Ishikawa (cell line): Measurements from ENCODE around the gene TLE4.

Source experiments
- CEBPB ChIP-seq: IDR thresholded peaks from 2 replicates; pipeline ENCODE4 v1.6.1; 2012
- CREB1 ChIP-seq: IDR thresholded peaks from 2 replicates; pipeline ENCODE4 v1.6.1; 2012; ENCODE audit warnings: low read depth
- EGR1 ChIP-seq: IDR thresholded peaks from 2 replicates; pipeline ENCODE4 v1.6.1; 2012
- EP300 ChIP-seq: IDR thresholded peaks from 2 replicates; pipeline ENCODE4 v1.6.1; 2012; ENCODE audit warnings: borderline replicate concordance
- FOXM1 ChIP-seq: IDR thresholded peaks from 2 replicates; pipeline ENCODE4 v1.6.1; 2012; ENCODE audit warnings: low read depth, borderline replicate concordance
- NFIC ChIP-seq: IDR thresholded peaks from 2 replicates; pipeline ENCODE4 v1.6.1; 2012
- RAD21 ChIP-seq: IDR thresholded peaks from 2 replicates; pipeline ENCODE4 v1.6.1; 2012; ENCODE audit warnings: low read depth
- TAF1 ChIP-seq: IDR thresholded peaks from 2 replicates; pipeline ENCODE4 v1.6.1; 2012; ENCODE audit warnings: low read depth, mild to moderate bottlenecking
- TCF12 ChIP-seq: IDR thresholded peaks from 2 replicates; pipeline ENCODE4 v1.6.1; 2012; ENCODE audit warnings: low read depth
- TEAD4 ChIP-seq: IDR thresholded peaks from 2 replicates; pipeline ENCODE4 v1.6.1; 2012
- YY1 ChIP-seq: IDR thresholded peaks from 2 replicates; pipeline ENCODE4 v1.6.1; 2012; ENCODE audit warnings: low read depth
- ZBTB7A ChIP-seq: IDR thresholded peaks from 2 replicates; pipeline ENCODE4 v1.6.1; 2012; ENCODE audit warnings: low read depth
- TF ChIP-seq, protein P1 (sequence below): IDR thresholded peaks from 2 replicates; pipeline ENCODE4 v1.6.1; 2012
- TF ChIP-seq, protein P2 (sequence below): IDR thresholded peaks from 2 replicates; pipeline ENCODE4 v1.6.1; 2012
- TF ChIP-seq, protein P3 (sequence below): IDR thresholded peaks from 2 replicates; pipeline ENCODE4 v1.6.1; 2012; ENCODE audit warnings: low read depth, mild to moderate bottlenecking

The TLE4 gene

DNA sequence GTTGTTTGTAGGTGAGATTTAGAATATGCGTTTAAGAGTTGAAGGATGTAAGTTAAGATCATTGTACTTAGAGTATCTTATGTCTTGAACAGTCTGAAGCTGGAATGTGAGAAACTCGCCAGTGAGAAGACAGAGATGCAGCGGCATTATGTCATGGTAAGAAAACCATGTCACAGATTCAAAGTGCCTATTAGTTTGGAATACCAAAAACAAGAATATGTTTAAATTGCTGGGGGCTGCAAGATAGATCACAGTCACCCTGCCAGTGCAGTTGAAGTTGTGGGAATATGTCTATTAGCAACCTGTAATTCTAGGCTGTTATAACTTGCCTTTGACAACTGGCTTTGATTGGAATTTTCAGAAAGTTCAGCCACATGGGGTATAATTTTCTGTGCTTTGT, 3.0 kb downstream of the TLE4 start:
- no peak for TF ChIP-seq TAF1
- TF ChIP-seq RAD21 = no peak
- TF ChIP-seq EP300 = no peak
- no peak for TF ChIP-seq CEBPB
- TF ChIP-seq, protein P1, sequence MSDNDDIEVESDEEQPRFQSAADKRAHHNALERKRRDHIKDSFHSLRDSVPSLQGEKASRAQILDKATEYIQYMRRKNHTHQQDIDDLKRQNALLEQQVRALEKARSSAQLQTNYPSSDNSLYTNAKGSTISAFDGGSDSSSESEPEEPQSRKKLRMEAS = no peak
- TF ChIP-seq CREB1 = no peak
- no peak for TF ChIP-seq ZBTB7A
- TF ChIP-seq, protein P2, sequence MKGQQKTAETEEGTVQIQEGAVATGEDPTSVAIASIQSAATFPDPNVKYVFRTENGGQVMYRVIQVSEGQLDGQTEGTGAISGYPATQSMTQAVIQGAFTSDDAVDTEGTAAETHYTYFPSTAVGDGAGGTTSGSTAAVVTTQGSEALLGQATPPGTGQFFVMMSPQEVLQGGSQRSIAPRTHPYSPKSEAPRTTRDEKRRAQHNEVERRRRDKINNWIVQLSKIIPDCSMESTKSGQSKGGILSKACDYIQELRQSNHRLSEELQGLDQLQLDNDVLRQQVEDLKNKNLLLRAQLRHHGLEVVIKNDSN = no peak

DNA sequence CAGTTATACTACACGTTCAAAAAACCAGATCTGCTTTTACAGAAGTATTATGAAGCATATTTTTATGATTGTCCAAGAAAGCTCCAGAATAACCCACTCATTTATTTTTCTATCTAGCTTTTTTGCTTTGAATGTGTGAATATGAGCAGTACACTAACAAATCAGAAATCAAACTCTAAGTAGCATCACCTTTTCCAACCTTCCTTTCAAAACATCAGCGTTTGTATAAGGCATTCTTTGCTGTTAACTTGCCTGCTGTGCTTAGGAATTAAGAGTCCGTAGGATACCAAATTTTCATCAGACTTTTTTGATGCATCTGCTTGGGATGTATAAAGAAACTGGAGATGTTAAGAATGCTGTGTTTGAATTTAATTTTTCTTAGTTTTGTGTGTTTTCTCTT, 3.8 kb downstream of the TLE4 start:
- TF ChIP-seq RAD21 (no peak), EGR1 (no peak), NFIC (no peak), ZBTB7A (no peak), EP300 (no peak), TAF1 (no peak), YY1 (no peak), FOXM1 (no peak), TEAD4 (no peak), TCF12 (no peak), CREB1 (no peak), CEBPB (no peak)
- TF ChIP-seq, protein P2 = no peak
- TF ChIP-seq, protein P3, sequence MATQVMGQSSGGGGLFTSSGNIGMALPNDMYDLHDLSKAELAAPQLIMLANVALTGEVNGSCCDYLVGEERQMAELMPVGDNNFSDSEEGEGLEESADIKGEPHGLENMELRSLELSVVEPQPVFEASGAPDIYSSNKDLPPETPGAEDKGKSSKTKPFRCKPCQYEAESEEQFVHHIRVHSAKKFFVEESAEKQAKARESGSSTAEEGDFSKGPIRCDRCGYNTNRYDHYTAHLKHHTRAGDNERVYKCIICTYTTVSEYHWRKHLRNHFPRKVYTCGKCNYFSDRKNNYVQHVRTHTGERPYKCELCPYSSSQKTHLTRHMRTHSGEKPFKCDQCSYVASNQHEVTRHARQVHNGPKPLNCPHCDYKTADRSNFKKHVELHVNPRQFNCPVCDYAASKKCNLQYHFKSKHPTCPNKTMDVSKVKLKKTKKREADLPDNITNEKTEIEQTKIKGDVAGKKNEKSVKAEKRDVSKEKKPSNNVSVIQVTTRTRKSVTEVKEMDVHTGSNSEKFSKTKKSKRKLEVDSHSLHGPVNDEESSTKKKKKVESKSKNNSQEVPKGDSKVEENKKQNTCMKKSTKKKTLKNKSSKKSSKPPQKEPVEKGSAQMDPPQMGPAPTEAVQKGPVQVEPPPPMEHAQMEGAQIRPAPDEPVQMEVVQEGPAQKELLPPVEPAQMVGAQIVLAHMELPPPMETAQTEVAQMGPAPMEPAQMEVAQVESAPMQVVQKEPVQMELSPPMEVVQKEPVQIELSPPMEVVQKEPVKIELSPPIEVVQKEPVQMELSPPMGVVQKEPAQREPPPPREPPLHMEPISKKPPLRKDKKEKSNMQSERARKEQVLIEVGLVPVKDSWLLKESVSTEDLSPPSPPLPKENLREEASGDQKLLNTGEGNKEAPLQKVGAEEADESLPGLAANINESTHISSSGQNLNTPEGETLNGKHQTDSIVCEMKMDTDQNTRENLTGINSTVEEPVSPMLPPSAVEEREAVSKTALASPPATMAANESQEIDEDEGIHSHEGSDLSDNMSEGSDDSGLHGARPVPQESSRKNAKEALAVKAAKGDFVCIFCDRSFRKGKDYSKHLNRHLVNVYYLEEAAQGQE = no peak

DNA sequence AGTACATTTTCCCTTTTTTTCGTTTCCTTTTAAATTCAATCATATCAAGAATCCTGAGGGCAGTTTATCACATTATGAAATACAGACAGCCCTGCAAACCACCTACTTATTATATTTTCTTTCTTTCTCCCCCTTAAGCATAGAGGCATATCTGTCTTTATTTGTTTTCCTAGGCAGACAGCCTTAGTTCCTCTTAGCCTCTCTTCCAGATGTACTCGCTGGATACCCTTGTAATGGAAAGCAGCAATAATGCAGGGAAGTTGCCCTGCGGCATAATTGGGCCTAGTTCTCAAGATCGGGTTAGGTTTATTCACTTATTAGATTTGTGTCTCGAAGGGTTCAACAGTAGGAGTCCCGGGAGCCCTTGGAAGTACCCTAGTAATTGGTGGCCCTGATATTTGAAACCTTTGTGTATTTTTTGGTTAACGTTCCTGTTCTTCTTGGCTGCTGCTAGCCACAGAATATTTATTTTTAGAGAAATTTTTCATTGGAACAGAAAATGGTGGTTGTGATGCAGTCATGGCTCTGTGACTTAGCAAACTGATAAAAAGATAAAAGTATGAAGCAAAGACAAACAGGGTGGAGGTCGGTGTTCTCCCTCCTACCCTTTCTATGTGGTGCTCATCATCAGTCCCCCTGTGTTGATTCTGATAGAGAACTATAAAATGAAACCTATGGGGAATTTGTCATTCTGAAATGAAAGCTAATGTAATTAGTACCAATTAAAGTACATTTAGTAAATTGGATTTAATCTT, 6.4 kb downstream of the TLE4 start:
- TF ChIP-seq TEAD4 (no peak), CEBPB (no peak), EGR1 (no peak), FOXM1 (no peak)
- TF ChIP-seq, protein P3 = no peak

DNA sequence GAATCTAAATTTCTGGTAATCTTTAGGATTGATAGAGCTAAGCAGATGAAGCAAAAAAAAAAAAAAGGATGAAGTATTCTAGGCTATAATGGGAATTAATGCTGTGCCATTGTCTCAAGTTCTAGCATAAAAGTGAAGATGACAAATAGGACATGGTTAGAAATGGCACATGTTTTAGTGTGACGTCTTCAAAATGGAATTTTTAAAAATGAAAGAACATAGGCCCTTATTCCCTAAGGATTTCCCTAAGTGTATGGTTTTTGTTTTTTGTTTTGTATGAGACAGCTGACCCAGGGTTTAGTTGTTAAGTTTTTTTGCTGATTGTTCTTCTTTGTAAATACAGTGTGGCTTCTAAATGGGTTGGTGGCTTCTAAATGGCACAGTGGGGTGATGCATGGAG, 7.1 kb downstream of the TLE4 start:
- TF ChIP-seq, protein P2 = no peak
- TF ChIP-seq CEBPB (no peak), ZBTB7A (no peak), TCF12 (no peak), TEAD4 (no peak), NFIC (no peak), FOXM1 (no peak), EGR1 (no peak), TAF1 (no peak), CREB1 (no peak), YY1 (no peak), EP300 (no peak), RAD21 (no peak)
- TF ChIP-seq, protein P3 = no peak
- TF ChIP-seq, protein P1 = no peak
